Heart left ventricle (tissue), 16 donors: Measurements from ENCODE around the gene CUL4A. TPM values are rescaled to one million over a fixed set of nuclear protein-coding genes. Genes with fewer than 3 reads are reported as not detected.
"Not testable (repeated sequence)": the region's sequence is repeated elsewhere in the genome, so short reads cannot be mapped to it uniquely, and the experiment has no call there.

Experiments used
- ATAC-seq, 4 donors: fragments of 200-7000 bp; cut with Tn5 transposase; one replicate each; pipeline ENCODE4 v1.9.1; 2020 to 2022; ENCODE audit warnings: moderate library complexity in 4 of 4, mild to moderate bottlenecking in 3 of 4, moderate number of reproducible peaks in 1 of 4
- DNase-seq, 5 donors: peaks; one replicate each; pipeline ENCODE4 v3.0.0-alpha.2; 2020
- H3K27ac ChIP-seq, 12 donors: fragments of 200-600 bp; sonication (generic) in 4 of 12; one replicate each; pipeline versions ENCODE4 v1.5.0 to v1.8.0; 2016 to 2022; ENCODE audit warnings: mild to moderate bottlenecking in 2 of 12
- H3K27me3 ChIP-seq, 9 donors: fragments of 200-600 bp; sonication (generic) in 2 of 9; one replicate each; pipeline versions ENCODE4 v1.5.1 to v1.8.0; 2016 to 2022; ENCODE audit warnings: mild to moderate bottlenecking in 3 of 9
- H3K36me3 ChIP-seq, 9 donors: fragments of 200-600 bp; sonication (generic) in 2 of 9; one replicate each; pipeline versions ENCODE4 v1.5.0 to v1.8.0; 2018 to 2022; ENCODE audit warnings: mild to moderate bottlenecking in 2 of 9
- H3K4me1 ChIP-seq, 12 donors: fragments of 200-600 bp; sonication (generic) in 4 of 12; one replicate each; pipeline versions ENCODE4 v1.5.0 to v1.8.0; 2016 to 2022; ENCODE audit warnings: mild to moderate bottlenecking in 3 of 12
- H3K4me3 ChIP-seq, 12 donors: fragments of 200-600 bp; sonication (generic) in 4 of 12; one replicate each; pipeline versions ENCODE4 v1.5.0 to v1.8.0; 2017 to 2022; ENCODE audit warnings: mild to moderate bottlenecking in 9 of 12, moderate library complexity in 4 of 12
- H3K9me3 ChIP-seq, 12 donors: fragments of 200-600 bp; sonication (generic) in 4 of 12; one replicate each; pipeline versions ENCODE4 v1.5.0 to v1.8.0; 2016 to 2022; ENCODE audit warnings: mild to moderate bottlenecking in 1 of 12
- POLR2A ChIP-seq, 2 donors: fragments of 450-650 bp; IDR thresholded peaks; one replicate each; pipeline ENCODE4 v1.6.1; 2017; ENCODE audit warnings: antibody characterized with exemption in 2 of 2, mild to moderate bottlenecking in 2 of 2, moderate library complexity in 2 of 2
- WGBS, 4 donors: extraction: QIAGEN DNeasy Blood & Tissue Kit in 2 of 4; methylation state at CpG; one replicate each; pipeline versions ENCODE4 v1.1.5 to v1.1.7; 2013 to 2018; 5-methylcytosine and 5-hydroxymethylcytosine counted together
- intact Hi-C, 10 donors: fragments of 100-400 bp; cut with DNase I; formaldehyde crosslinking; loops; one replicate each; pipeline versions ENCODE4 v1.11.1 to v1.14.2; 2022
- polyA plus RNA-seq, 2 donors: library from polyadenylated mRNA; stranded (reverse); fragments of 200-250 nt; gene quantifications; one replicate each; pipeline ENCODE4 v1.2.3, GENCODE V29; 2013
- total RNA-seq, 9 donors: library from RNA; depleted of rRNA in 2 of 9; stranded (reverse); fragments of >200 nt in 2 of 9; fragmentation: NEBNext Ultra II Directional in 3 of 9; extraction: Animal tissue kit (Norgen Biotek cat#: 25700) in 3 of 9; gene quantifications; one replicate each; pipeline versions ENCODE4 v1.1.0 to v1.2.4, GENCODE V29; 2016 to 2023
- TF ChIP-seq, protein P1 (sequence below), 12 donors: fragments of 200-600 bp; sonication (generic) in 4 of 12; IDR thresholded peaks; one replicate each; pipeline versions ENCODE4 v1.5.0 to v1.8.0; 2018 to 2022; ENCODE audit warnings: antibody characterized with exemption in 12 of 12, mild to moderate bottlenecking in 5 of 12
- donor health status: ischemic (EF 13 %, LVEDD 7.1; RV severe dilation, severe dysfunction).
- donor health status: healthy with polysubstance abuse.
- donor health status: DM: no; HTN: yes; CAD: no.
- donor health status: DM: no; HTN: no; CAD: no.
- donor health status: ischemic (EF 25% LVEDD 6.9; RV normal size, moderate dysfunction).
- donor health status: ischemic (EF 25% LVEDD 5.7; RV mildly dilated, moderate dysfunction).
- donor health status: healthy.
- donor health status: DM: yes; HTN: yes; CAD: no.
- donor health status: ischemic (EF 35%, LVEDD 5.7; RV mildly dilated, moderate dysfunction).
- donor health status: nonischemic (EF 11% LVEDD 7.7; RV severe dilation, severe dysfunction).
- donor health status: DM: yes; HTN: yes; CAD: no.
- donor health status: PGD.
- donor health status: ischemic (EF 29% LVEDD 5.4; RV normal size, mild dysfunction).
- donor health status: nonischemic (EF 23%, LVEDD 6.1; RV moderate dilation, normal function).

Gene CUL4A
- total and polyA plus RNA-seq, 11 donors = 29.7 to 121 (median 109) TPM

DNA sequence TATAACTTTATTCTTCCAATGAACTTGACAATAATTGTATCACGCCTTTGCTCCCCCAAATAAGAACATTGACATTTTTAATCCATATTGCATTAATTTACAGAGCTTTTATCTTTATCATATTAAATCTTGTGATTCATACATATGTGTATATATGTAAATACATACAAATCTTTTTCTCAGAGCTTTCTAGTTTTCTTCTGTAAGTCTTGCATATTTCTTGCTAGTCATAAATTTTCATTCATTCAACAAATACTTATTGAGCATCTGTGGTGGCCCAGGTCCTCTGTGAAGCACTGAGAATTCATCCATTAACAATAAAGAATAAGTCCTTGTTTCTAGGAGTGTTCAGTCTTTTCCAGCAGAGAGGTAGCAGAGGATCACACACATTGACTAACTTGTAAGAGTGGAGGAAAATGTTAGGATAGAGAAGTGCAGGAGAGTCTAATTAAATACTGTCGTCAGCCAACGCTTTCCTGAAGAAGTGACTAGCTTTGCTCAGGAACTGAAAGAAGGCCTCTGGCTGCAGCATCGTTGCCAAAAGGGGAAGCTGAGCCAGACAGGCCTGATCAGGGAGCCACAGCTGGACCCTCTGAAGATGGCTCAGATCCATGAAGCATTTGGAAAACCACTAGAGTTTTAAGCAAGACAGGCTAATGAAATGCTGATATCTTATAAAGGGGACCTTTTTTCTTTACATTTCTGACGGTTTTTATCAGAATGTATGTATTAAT lies 49.1 kb downstream of the CUL4A start:
- no peaks in the 10 kb centered on the region for H3K4me1 ChIP-seq
- TF ChIP-seq, protein P1, sequence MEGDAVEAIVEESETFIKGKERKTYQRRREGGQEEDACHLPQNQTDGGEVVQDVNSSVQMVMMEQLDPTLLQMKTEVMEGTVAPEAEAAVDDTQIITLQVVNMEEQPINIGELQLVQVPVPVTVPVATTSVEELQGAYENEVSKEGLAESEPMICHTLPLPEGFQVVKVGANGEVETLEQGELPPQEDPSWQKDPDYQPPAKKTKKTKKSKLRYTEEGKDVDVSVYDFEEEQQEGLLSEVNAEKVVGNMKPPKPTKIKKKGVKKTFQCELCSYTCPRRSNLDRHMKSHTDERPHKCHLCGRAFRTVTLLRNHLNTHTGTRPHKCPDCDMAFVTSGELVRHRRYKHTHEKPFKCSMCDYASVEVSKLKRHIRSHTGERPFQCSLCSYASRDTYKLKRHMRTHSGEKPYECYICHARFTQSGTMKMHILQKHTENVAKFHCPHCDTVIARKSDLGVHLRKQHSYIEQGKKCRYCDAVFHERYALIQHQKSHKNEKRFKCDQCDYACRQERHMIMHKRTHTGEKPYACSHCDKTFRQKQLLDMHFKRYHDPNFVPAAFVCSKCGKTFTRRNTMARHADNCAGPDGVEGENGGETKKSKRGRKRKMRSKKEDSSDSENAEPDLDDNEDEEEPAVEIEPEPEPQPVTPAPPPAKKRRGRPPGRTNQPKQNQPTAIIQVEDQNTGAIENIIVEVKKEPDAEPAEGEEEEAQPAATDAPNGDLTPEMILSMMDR (IDR thresholded peaks at IDR 0.05) = no peak
- TF ChIP-seq POLR2A (IDR thresholded peaks at IDR 0.05) = no peak
- no peak for ATAC-seq
- peak overlapping the region in 1 of 12 donors; percentile 23 for H3K27ac ChIP-seq
- H3K36me3 ChIP-seq = peaks cover 0 to 98% (median 93%) of the 10 kb centered on the region in 9 donors
- intact Hi-C loops = no loop called here
- no peak overlapping the region for H3K4me3 ChIP-seq
- H3K27me3 ChIP-seq = no peaks in the 10 kb centered on the region
- DNase-seq = no peak
- WGBS, 4 donors = 92 to 96% (median 93%) methylated on average over 5 of the region's 5 CpGs
- H3K9me3 ChIP-seq = no peaks in the 10 kb centered on the region

- Histone ChIP-seq H3K4me1 (no peaks in the 10 kb centered on the region), H3K27ac (no peak overlapping the region), H3K4me3 (no peak overlapping the region), H3K27me3 (no peaks in the 10 kb centered on the region), H3K9me3 (no peaks in the 10 kb centered on the region), H3K36me3 (peaks cover 0 to 98% (median 85%) of the 10 kb centered on the region in 9 donors)
- 87 to 91% (median 88%) methylated on average over 13 of the region's 13 CpGs for WGBS, 4 donors
- TF ChIP-seq, protein P1 (IDR thresholded peaks at IDR 0.05) = no peak
- no peak for TF ChIP-seq POLR2A (IDR thresholded peaks at IDR 0.05)
- intact Hi-C loops = no loop called here
- DNase-seq (no peak), ATAC-seq (no peak)
These were observed 51.6 kb downstream of the CUL4A start for GRCh38 chr13:113260996-113261395.

- 87 to 90% (median 88%) methylated on average over 13 to 14 of the region's 14 CpGs for WGBS, 4 donors
- H3K4me1 ChIP-seq, H3K4me3 ChIP-seq, H3K27ac ChIP-seq, ATAC-seq, DNase-seq, H3K27me3 ChIP-seq, H3K9me3 ChIP-seq, intact Hi-C loops: not testable (repeated sequence)
- peaks cover 0 to 84% (median 65%) of the 10 kb centered on the region in 9 donors for H3K36me3 ChIP-seq
These were observed 53.6 kb downstream of the CUL4A start for GRCh38 chr13:113263016-113263415.

GRCh38 chr13:113267642-113268405 lies 58.4 kb downstream of the CUL4A start:
- intact Hi-C loops = no loop called here
- ATAC-seq (peak in 1 of 4 donors; percentile 56), DNase-seq (no peak)
- H3K4me1 ChIP-seq = peaks cover 0 to 10% (median 0%) of the 10 kb centered on the region in 12 donors
- H3K4me3 ChIP-seq = no peak overlapping the region
- peaks cover 0 to 50% (median 28%) of the 10 kb centered on the region in 9 donors for H3K36me3 ChIP-seq
- no peak overlapping the region for H3K27ac ChIP-seq
- no peaks in the 10 kb centered on the region for H3K9me3 ChIP-seq
- 86 to 91% (median 88%) methylated on average over 17 to 20 of the region's 20 CpGs for whole genome bisulfite sequencing, 4 donors
- H3K27me3 ChIP-seq = no peaks in the 10 kb centered on the region
- TF ChIP-seq POLR2A (IDR thresholded peaks at IDR 0.05) = no peak
- TF ChIP-seq, protein P1 (IDR thresholded peaks at IDR 0.05) = no peak
